Stomach (tissue), 9 donors: ENCODE measurements around the gene ADGRD1. TPM values are rescaled to one million over a fixed set of nuclear protein-coding genes. Genes with fewer than 3 reads are reported as not detected.

ENCODE experiments used
- DNase-seq, 2 donors: peaks; one replicate each; pipeline versions ENCODE4 v3.0.0 to v3.0.0-alpha.2; 2013 to 2019
- H3K27ac ChIP-seq, 5 donors: fragments of 200-600 bp in 4 of 5; sonication (generic) in 4 of 5; one replicate each; pipeline ENCODE4 v1.5.1; 2013 to 2019; ENCODE audit warnings: mild to moderate bottlenecking in 1 of 5, moderate library complexity in 1 of 5
- H3K27me3 ChIP-seq, 3 donors: fragments of 200-600 bp; sonication (generic); one replicate each; pipeline ENCODE4 v1.5.1; 2017 to 2019; ENCODE audit warnings: mixed run types in 1 of 3
- H3K36me3 ChIP-seq, 4 donors: fragments of 200-600 bp; sonication (generic); 1 replicate in 3 of 4; 2 replicates in 1 of 4; pipeline ENCODE4 v1.5.1; 2016 to 2019
- H3K4me1 ChIP-seq, 4 donors: fragments of 200-600 bp; sonication (generic); one replicate each; pipeline ENCODE4 v1.5.1; 2016 to 2019
- H3K4me3 ChIP-seq, 4 donors: fragments of 200-600 bp; sonication (generic) in 3 of 4; one replicate each; pipeline ENCODE4 v1.5.1; 2016 to 2019; ENCODE audit warnings: mild to moderate bottlenecking in 1 of 4
- H3K9me3 ChIP-seq, 4 donors: fragments of 200-600 bp; sonication (generic); one replicate each; pipeline ENCODE4 v1.5.1; 2016 to 2019
- EP300 ChIP-seq: sonication (generic); formaldehyde crosslinking; IDR thresholded peaks from one replicate; pipeline ENCODE4 v1.6.1; 2017; ENCODE audit warnings: antibody characterized with exemption
- POLR2A ChIP-seq, 4 donors: fragments of 450-650 bp; IDR thresholded peaks; one replicate each; pipeline ENCODE4 v1.6.1; 2016; ENCODE audit warnings: antibody characterized with exemption in 4 of 4, control low read depth in 2 of 4, mild to moderate bottlenecking in 1 of 4, moderate library complexity in 1 of 4
- POLR2AphosphoS5 ChIP-seq, 3 donors: sonication (generic); formaldehyde crosslinking; IDR thresholded peaks; one replicate each; pipeline ENCODE4 v1.6.1; 2016; ENCODE audit warnings: antibody characterized with exemption in 3 of 3
- WGBS, 5 donors: extraction: QIAGEN DNeasy Blood & Tissue Kit in 3 of 5; methylation state at CpG; one replicate each; pipeline versions ENCODE4 v1.1.5 to v1.1.7; 2013 to 2018; 5-methylcytosine and 5-hydroxymethylcytosine counted together
- intact Hi-C: fragments of 100-400 bp; cut with DNase I; formaldehyde crosslinking; loops from one replicate; pipeline ENCODE4 v1.15.1; 2023; ENCODE audit warnings: low total_unique reads
- polyA plus RNA-seq, 3 donors: library from polyadenylated mRNA; stranded (reverse); fragments of 200-250 nt; gene quantifications; one replicate each; pipeline ENCODE4 v1.2.3, GENCODE V29; 2013
- small RNA-seq, 4 donors: library from RNA; depleted of rRNA; stranded (forward); fragments of <200 nt; gene quantifications; one replicate each; pipeline ENCODE3, GENCODE V24; 2016
- total RNA-seq, 5 donors: library from RNA; depleted of rRNA; stranded (reverse); fragments of >200 nt; gene quantifications; one replicate each; pipeline versions ENCODE4 v1.1.0 to v1.2.3, GENCODE V29; 2014 to 2016
- TF ChIP-seq, protein P1 (sequence below), 7 experiments: fragments of 450-650 bp in 4 of 7; fragments of 200-600 bp in 3 of 7; sonication (generic) in 3 of 7; IDR thresholded peaks; one replicate each; pipeline ENCODE4 v1.5.1; 2016 to 2019; ENCODE audit warnings: antibody characterized with exemption in 7 of 7, control low read depth in 2 of 7, mild to moderate bottlenecking in 1 of 7
- donor health status: healthy with polysubstance abuse.
- donor health status: Bipolar disorder and iron deficiency.
- donor health status: healthy.

The ADGRD1 gene
- total and polyA plus RNA-seq, 8 donors = 3.7 to 43.8 (median 15.4) TPM

DNA sequence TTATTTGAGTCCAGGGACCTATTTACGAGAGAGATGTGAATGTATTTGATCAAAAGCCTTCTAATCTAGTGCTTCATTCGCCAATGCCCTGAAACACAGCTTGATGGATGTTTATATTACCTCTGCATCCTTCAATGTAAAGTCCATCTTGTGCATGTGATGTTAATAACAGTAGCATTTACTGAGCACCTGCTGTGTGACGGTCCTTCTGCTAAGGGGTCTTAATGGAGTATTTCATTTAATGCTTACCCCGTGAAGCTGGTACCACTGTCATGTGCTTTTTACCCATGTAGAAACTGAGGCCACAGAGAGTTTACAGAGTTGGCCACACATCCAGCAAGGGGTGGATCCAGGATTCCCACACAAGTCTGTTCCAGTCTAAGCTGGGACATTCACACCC is 237.3 kb downstream of the ADGRD1 start:
- no peaks in the 10 kb centered on the region for H3K4me1 ChIP-seq
- 64 to 77% (median 70%) methylated on average over 4 of the region's 4 CpGs for WGBS, 5 donors
- no peak for TF ChIP-seq EP300
- TF ChIP-seq, protein P1, sequence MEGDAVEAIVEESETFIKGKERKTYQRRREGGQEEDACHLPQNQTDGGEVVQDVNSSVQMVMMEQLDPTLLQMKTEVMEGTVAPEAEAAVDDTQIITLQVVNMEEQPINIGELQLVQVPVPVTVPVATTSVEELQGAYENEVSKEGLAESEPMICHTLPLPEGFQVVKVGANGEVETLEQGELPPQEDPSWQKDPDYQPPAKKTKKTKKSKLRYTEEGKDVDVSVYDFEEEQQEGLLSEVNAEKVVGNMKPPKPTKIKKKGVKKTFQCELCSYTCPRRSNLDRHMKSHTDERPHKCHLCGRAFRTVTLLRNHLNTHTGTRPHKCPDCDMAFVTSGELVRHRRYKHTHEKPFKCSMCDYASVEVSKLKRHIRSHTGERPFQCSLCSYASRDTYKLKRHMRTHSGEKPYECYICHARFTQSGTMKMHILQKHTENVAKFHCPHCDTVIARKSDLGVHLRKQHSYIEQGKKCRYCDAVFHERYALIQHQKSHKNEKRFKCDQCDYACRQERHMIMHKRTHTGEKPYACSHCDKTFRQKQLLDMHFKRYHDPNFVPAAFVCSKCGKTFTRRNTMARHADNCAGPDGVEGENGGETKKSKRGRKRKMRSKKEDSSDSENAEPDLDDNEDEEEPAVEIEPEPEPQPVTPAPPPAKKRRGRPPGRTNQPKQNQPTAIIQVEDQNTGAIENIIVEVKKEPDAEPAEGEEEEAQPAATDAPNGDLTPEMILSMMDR (IDR thresholded peaks at IDR 0.05) = no peak
- TF ChIP-seq POLR2A (IDR thresholded peaks at IDR 0.05) = no peak
- no peak for TF ChIP-seq POLR2AphosphoS5 (IDR thresholded peaks at IDR 0.05)

More for the DNA sequence above, 237.3 kb downstream of the ADGRD1 start:
- H3K36me3 ChIP-seq = no peaks in the 10 kb centered on the region
- intact Hi-C loops = no loop called here
- no peak overlapping the region for H3K4me3 ChIP-seq
- H3K27ac ChIP-seq = no peak overlapping the region
- H3K27me3 ChIP-seq = peaks cover 0 to 24% (median 0%) of the 10 kb centered on the region in 3 donors
- H3K9me3 ChIP-seq = peaks cover 0 to 10% (median 0%) of the 10 kb centered on the region in 4 donors
- DNase-seq = no peak

Small RNAs within 50 kb of the gene (small RNA-seq; reads per million reads assigned to genes)
- 0 reads per million in 4 donors for gene RF00019

Other genes starting within 250 kb of the ADGRD1 start
- 10 to 100 TPM in 3 of 5 donors, 1 to 10 TPM in 2; 3.7 to 44.6 (median 11.4) TPM for gene RIMBP2, start 237.6 kb upstream of the ADGRD1 start, total RNA-seq
- gene RIMBP2, start 237.6 kb upstream of the ADGRD1 start, polyA plus RNA-seq = 1 to 10 TPM in 2 of 3 donors, under 1 TPM in 1; 0.75 to 2.1 (median 1.5) TPM
- gene STX2, start 114.7 kb upstream of the ADGRD1 start, total RNA-seq = 10 to 100 TPM in 2 of 5 donors, 1 to 10 TPM in 3; 5.3 to 27.2 (median 9.0) TPM
- 1 to 10 TPM; 7.4 to 9.3 (median 8.4) TPM for gene STX2, start 114.7 kb upstream of the ADGRD1 start, polyA plus RNA-seq
- gene RAN, start 81.8 kb upstream of the ADGRD1 start, total RNA-seq = 100 to 1,000 TPM in 2 of 5 donors, 10 to 100 TPM in 3; 52.4 to 248 (median 98.2) TPM
- 100 to 1,000 TPM; 290 to 352 (median 345) TPM for gene RAN, start 81.8 kb upstream of the ADGRD1 start, polyA plus RNA-seq